Ovary (tissue), 9 donors: Measurements from ENCODE around the gene TPX2. TPM values are rescaled to one million over a fixed set of nuclear protein-coding genes. Genes with fewer than 3 reads are reported as not detected.

Experiments used
- DNase-seq, 5 donors: peaks; one replicate each; pipeline ENCODE4 v3.0.0-alpha.2; 2019 to 2020
- H3K27ac ChIP-seq, 2 donors: fragments of 200-600 bp; one replicate each; pipeline versions ENCODE4 v1.5.1 to v1.8.0; 2019 to 2022
- H3K27me3 ChIP-seq: fragments of 200-600 bp; one replicate; pipeline ENCODE4 v1.8.0; 2022
- H3K36me3 ChIP-seq: fragments of 200-600 bp; sonication (generic); one replicate; pipeline ENCODE4 v1.5.1; 2019
- H3K4me1 ChIP-seq: one replicate; pipeline ENCODE4 v1.8.1; 2013; ENCODE audit warnings: mild to moderate bottlenecking, moderate library complexity; ENCODE audit not compliant: insufficient read depth
- H3K4me3 ChIP-seq: fragments of 200-600 bp; sonication (generic); one replicate; pipeline ENCODE4 v1.5.1; 2017
- H3K9me3 ChIP-seq, 2 donors: fragments of 200-600 bp in 1 of 2; sonication (generic) in 1 of 2; one replicate each; pipeline versions ENCODE4 v1.5.1 to v1.8.1; 2013 to 2019; ENCODE audit warnings: mild to moderate bottlenecking in 1 of 2, moderate library complexity in 1 of 2
- EP300 ChIP-seq: sonication (generic); formaldehyde crosslinking; IDR thresholded peaks from one replicate; pipeline ENCODE4 v1.6.1; 2017; ENCODE audit warnings: antibody characterized with exemption
- POLR2A ChIP-seq: fragments of 450-650 bp; IDR thresholded peaks from one replicate; pipeline ENCODE4 v1.6.1; 2017; ENCODE audit warnings: antibody characterized with exemption, mild to moderate bottlenecking, moderate library complexity
- WGBS, 3 donors: extraction: QIAGEN DNeasy Blood & Tissue Kit in 1 of 3; methylation state at CpG; one replicate each; pipeline versions ENCODE4 v1.1.5 to v1.1.7; 2013 to 2017; 5-methylcytosine and 5-hydroxymethylcytosine counted together
- intact Hi-C, 4 donors: fragments of 100-400 bp; cut with DNase I; formaldehyde crosslinking; loops; one replicate each; pipeline versions ENCODE4 v1.11.0 to v1.15.1; 2022 to 2023
- polyA plus RNA-seq, 2 donors: library from polyadenylated mRNA; stranded (reverse); fragments of 200-250 nt in 1 of 2; fragments of 350-450 nt in 1 of 2; fragmentation: Illumina TruSeq in 1 of 2; extraction: RNeasy Lipid Tissue Mini Kit (QIAGEN cat#74804) in 1 of 2; gene quantifications; one replicate each; pipeline ENCODE4 v1.2.3, GENCODE V29; 2013 to 2014
- total RNA-seq, 7 donors: library from RNA; depleted of rRNA in 2 of 7; stranded (reverse); fragments of >200 nt in 2 of 7; fragmentation: NEBNext Ultra II Directional in 3 of 7; extraction: Animal tissue kit (Norgen Biotek cat#: 25700) in 3 of 7; gene quantifications; one replicate each; pipeline versions ENCODE4 v1.1.0 to v1.2.4, GENCODE V29; 2016 to 2023
- TF ChIP-seq, protein P1 (sequence below), 3 donors: fragments of 450-650 bp in 2 of 3; fragments of 200-600 bp in 1 of 3; IDR thresholded peaks; one replicate each; pipeline versions ENCODE4 v1.5.1 to v1.8.0; 2016 to 2022; ENCODE audit warnings: antibody characterized with exemption in 3 of 3, mild to moderate bottlenecking in 1 of 3
- donor health status: DM: no; HTN: no; CAD: no; lungs with moderate emphysema.
- donor health status: DM: no; HTN: no; CAD: no.
- donor health status: Bipolar disorder and iron deficiency.
- donor health status: DM: yes; HTN: yes; CAD: no.
- donor health status: DM: no; HTN: no; CAD: no.
- donor health status: DM: yes; HTN: yes; CAD: no.

Gene TPX2
- total and polyA plus RNA-seq, 9 donors: 0.10 to 5.2 (median 0.91) TPM

DNA sequence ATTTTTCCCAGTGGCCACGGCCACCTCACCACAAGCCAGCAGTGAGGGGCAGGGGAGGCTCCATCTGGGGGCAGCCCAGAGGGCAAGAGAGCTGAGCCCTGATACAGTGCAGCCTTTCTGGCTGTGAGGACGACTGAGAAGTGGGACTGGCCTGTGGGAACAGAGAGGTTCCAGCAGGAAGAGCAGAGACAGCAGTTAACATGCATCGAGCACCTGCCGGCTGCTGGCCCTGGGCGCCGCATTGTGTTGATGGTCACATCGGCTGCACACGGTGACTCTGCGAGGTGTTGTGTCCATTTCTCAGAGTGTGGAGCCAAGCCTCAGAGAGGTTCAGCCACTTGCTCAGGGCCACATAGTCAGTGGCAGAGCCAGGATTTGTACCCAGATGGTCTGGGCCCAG, 96.5 kb downstream of the TPX2 start:
- no peak for DNase-seq
- H3K4me1 ChIP-seq: peaks cover 7% of the 10 kb centered on the region
- TF ChIP-seq EP300: no peak
- no peak for TF ChIP-seq POLR2A
- TF ChIP-seq, protein P1, sequence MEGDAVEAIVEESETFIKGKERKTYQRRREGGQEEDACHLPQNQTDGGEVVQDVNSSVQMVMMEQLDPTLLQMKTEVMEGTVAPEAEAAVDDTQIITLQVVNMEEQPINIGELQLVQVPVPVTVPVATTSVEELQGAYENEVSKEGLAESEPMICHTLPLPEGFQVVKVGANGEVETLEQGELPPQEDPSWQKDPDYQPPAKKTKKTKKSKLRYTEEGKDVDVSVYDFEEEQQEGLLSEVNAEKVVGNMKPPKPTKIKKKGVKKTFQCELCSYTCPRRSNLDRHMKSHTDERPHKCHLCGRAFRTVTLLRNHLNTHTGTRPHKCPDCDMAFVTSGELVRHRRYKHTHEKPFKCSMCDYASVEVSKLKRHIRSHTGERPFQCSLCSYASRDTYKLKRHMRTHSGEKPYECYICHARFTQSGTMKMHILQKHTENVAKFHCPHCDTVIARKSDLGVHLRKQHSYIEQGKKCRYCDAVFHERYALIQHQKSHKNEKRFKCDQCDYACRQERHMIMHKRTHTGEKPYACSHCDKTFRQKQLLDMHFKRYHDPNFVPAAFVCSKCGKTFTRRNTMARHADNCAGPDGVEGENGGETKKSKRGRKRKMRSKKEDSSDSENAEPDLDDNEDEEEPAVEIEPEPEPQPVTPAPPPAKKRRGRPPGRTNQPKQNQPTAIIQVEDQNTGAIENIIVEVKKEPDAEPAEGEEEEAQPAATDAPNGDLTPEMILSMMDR (IDR thresholded peaks at IDR 0.05): no peak
- no peaks in the 10 kb centered on the region for H3K9me3 ChIP-seq
- H3K27me3 ChIP-seq: no peaks in the 10 kb centered on the region
- H3K36me3 ChIP-seq: no peaks in the 10 kb centered on the region
- intact Hi-C loops: no loop called here
- no peak overlapping the region for H3K27ac ChIP-seq
- WGBS, 3 donors: 74 to 79% (median 77%) methylated on average over 9 of the region's 9 CpGs
- no peak overlapping the region for H3K4me3 ChIP-seq

DNA sequence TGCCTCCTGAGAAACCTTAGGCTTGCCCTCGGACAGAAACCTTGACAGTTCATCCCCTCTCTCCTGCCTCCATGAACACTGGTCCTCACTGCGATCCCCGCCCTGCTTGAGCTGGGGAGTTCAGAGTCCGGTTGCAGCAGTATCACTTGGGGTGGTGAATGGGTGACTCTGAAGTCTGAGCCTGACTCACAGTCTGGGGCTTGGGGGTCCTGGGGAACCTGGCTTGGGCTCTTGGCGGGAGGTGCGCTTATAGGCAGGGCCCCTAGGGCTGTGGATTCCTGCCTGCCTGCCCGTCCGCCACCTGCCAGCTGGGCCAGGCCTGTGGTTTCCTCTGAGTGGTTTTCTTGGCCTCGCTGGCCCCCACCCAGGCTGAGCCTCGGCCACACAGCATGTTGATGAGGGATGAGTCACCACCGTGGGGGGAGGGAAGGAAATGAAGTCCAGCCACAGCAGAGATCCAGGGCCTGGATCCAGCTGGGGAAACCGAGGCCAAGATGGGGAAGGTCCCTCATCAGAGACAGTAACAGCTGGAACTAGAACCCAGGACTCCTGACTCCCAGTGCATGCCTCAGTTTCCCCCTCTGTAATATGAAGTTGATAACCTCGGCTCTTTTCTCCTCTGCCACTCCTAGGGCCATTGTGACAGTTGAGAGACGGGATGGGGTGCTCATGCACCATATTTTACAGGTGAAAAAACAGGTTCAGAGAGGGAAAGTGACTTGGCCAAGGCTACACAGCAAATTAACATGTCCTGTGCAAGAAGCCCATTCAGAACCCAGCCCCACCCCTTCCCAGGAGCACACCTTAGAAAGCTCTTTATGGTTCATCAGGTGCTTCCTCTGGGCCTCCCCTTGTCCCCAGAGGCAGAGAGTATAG, 97.1 kb downstream of the TPX2 start:
- peak; percentile 61 to 81 (median 74) for DNase-seq
- 22 to 32% (median 30%) methylated on average over 12 to 14 of the region's 14 CpGs for WGBS, 3 donors
- H3K36me3 ChIP-seq: no peaks in the 10 kb centered on the region
- no peaks in the 10 kb centered on the region for H3K9me3 ChIP-seq
- no peak overlapping the region for H3K27ac ChIP-seq
- intact Hi-C loops: no loop called here
- no peak overlapping the region for H3K4me3 ChIP-seq
- no peaks in the 10 kb centered on the region for H3K27me3 ChIP-seq
- peaks cover 12% of the 10 kb centered on the region for H3K4me1 ChIP-seq
- no peak for TF ChIP-seq POLR2A
- TF ChIP-seq, protein P1 (IDR thresholded peaks at IDR 0.05): no peak
- TF ChIP-seq EP300: no peak

DNA sequence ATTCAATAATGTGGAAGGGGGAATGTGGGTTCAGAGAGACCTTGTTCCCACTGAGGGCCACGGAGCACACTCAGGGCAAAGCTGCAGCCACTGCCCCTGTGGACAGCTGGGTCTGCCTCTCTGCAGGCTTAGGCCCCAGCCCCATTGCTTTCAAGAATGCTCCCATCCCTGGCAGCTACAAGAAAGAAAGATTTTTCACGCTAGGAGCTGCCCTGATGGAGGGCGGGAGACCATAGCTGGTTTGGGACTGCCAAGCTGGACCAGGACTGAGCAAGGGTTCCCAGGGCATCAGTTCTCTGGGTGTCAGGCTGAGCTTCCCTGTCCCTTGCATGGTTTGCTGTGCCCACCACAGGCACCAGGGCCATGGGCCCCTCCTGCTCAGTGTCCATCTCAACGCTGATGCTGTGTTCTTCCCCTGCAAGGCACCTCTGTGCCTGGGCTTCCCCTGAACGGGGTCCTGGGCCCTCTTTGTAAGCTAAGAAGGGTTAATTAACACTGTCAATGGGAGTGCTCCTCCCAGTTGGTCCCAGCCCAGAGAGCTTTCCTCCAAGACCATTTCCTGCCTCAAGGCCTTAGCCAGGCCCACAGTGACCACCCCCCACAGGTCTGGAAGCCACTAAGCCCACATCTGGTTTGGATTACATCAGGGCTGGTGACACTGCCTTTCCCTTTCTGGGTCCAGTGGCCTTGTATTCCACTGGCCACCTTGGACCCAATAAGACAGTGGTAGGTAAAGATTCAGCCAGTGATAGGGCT, 97.9 kb downstream of the TPX2 start:
- Histone ChIP-seq H3K4me3 (no peak overlapping the region), H3K27ac (no peak overlapping the region), H3K9me3 (no peaks in the 10 kb centered on the region), H3K27me3 (no peaks in the 10 kb centered on the region), H3K36me3 (no peaks in the 10 kb centered on the region), H3K4me1 (peaks cover 18% of the 10 kb centered on the region)
- no peak for DNase-seq
- intact Hi-C loops: no loop called here
- WGBS, 3 donors: 75 to 77% (median 76%) methylated on average over 5 of the region's 5 CpGs
- TF ChIP-seq POLR2A (no peak), EP300 (no peak)
- TF ChIP-seq, protein P1 (IDR thresholded peaks at IDR 0.05): no peak

DNA sequence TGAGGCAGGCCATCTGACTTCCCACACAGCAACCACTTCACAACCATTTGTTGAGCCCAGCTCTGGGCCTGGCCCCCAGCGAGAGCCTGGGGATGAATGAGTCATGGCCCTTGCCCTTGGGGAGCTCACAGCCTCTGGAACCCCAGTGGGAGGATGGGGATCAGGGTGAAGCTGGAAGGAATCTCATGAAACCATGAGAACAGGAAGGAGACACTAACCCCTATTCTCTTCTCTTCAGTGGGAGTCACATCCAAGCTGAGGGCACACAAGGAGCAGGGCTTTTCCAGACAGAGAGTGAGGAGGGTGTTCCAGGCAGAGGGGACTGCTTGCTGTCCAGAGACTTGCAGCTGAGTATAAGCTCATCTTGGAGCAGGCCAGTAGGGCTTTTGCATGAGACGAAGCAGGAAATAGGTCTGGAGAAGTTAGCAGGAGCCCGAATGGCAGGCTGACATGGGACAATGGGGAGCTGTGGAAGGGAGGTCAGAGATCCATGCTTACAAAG, 98.9 kb downstream of the TPX2 start:
- peaks cover 23% of the 10 kb centered on the region for H3K4me1 ChIP-seq
- no peak overlapping the region for H3K27ac ChIP-seq
- no peaks in the 10 kb centered on the region for H3K27me3 ChIP-seq
- 45 to 67% (median 59%) methylated on average over 3 of the region's 3 CpGs for WGBS, 3 donors
- no peak overlapping the region for H3K4me3 ChIP-seq
- no peaks in the 10 kb centered on the region for H3K9me3 ChIP-seq
- no peak for TF ChIP-seq EP300
- TF ChIP-seq, protein P1 (IDR thresholded peaks at IDR 0.05): no peak
- no peak for TF ChIP-seq POLR2A
- H3K36me3 ChIP-seq: no peaks in the 10 kb centered on the region
- intact Hi-C loops: no loop called here
- DNase-seq: no peak
